Endothelial cell of umbilical vein (primary cell): ENCODE data around the gene PRKG1. TPM values are rescaled to one million over a fixed set of nuclear protein-coding genes. Genes with fewer than 3 reads are reported as not detected.

Source experiments
- BruUV-seq: library from RNA; stranded (reverse); fragments of 400-500 nt; replicated peaks from 2 replicates; lab custom pipeline; 2021; lab: Mats Ljungman, UMichigan
- CTCF ChIA-PET: fragments of 300-600, 350-600 bp; sonication (Branson Sonifier 250); formaldehyde crosslinking; loops from one replicate; lab custom pipeline; 2021; ENCODE audit warnings: antibody characterized with exemption, inconsistent platforms; lab: Charles Lee
- POLR2A ChIA-PET: fragments of 300-600, 350-600 bp; sonication (Branson Sonifier 250); formaldehyde crosslinking; loops from one replicate; lab custom pipeline; 2021; ENCODE audit warnings: antibody characterized with exemption, inconsistent platforms; lab: Charles Lee
- DNase-seq: peaks from one replicate; pipeline ENCODE4 v3.0.0-alpha.2; 2011; ENCODE audit warnings: low read depth, low spot score
- FAIRE-seq: peaks from 2 replicates; lab custom pipeline; 2011; peaks lifted over from hg19 to GRCh38; lab: Jason Lieb, UNC
- H2AFZ ChIP-seq: 2 replicates; pipeline ENCODE4 v1.6.0; 2012; ENCODE audit warnings: low read depth, low read length, control low read depth, inconsistent platforms
- H3K27ac ChIP-seq: 2 replicates; pipeline ENCODE4 v1.5.1; 2011; ENCODE audit warnings: low read depth, mild to moderate bottlenecking, control low read depth, low read length, moderate library complexity; ENCODE audit not compliant: insufficient read depth
- H3K27me3 ChIP-seq, 2 experiments: 2 replicates each; pipeline versions ENCODE4 v1.6.0 to v1.6.1; 2011; ENCODE audit warnings: low read length in 2 of 2, mixed read lengths in 1 of 2; ENCODE audit not compliant: control insufficient read depth in 2 of 2, insufficient read depth in 2 of 2
- H3K36me3 ChIP-seq, 2 experiments: 2 replicates in 1 of 2; 3 replicates in 1 of 2; pipeline ENCODE4 v1.5.1; 2011; ENCODE audit warnings: low read length in 2 of 2, mild to moderate bottlenecking in 1 of 2, moderate library complexity in 1 of 2; ENCODE audit not compliant: control insufficient read depth in 2 of 2, insufficient read depth in 2 of 2; ENCODE audit errors: extremely low read depth in 1 of 2
- H3K4me1 ChIP-seq: 3 replicates; pipeline ENCODE4 v1.5.1; 2011; ENCODE audit warnings: mild to moderate bottlenecking, low read length; ENCODE audit not compliant: control insufficient read depth, insufficient read depth; ENCODE audit errors: extremely low read depth
- H3K4me2 ChIP-seq: 2 replicates; pipeline ENCODE4 v1.6.1; 2011; ENCODE audit warnings: low read length, control low read depth, mixed read lengths; ENCODE audit not compliant: insufficient read depth
- H3K4me3 ChIP-seq, 3 experiments: fragments of 200-600 bp in 1 of 3; sonication (generic), shearing (Covaris generic) in 1 of 3; replicated peaks in 1 of 3; 2 replicates each; pipeline ENCODE4 v1.5.1; 2011 to 2016; ENCODE audit warnings: control low read depth in 3 of 3, low read length in 3 of 3, mild to moderate bottlenecking in 2 of 3, inconsistent platforms in 1 of 3, low read depth in 1 of 3, moderate library complexity in 1 of 3; ENCODE audit not compliant: insufficient read depth in 1 of 3
- H3K79me2 ChIP-seq: 2 replicates; pipeline ENCODE4 v1.6.0; 2012; ENCODE audit warnings: low read length, inconsistent platforms; ENCODE audit not compliant: control insufficient read depth, insufficient read depth
- H3K9ac ChIP-seq: replicated peaks from 2 replicates; pipeline ENCODE3; 2011; ENCODE audit warnings: low read length, control low read depth; ENCODE audit not compliant: insufficient read depth; ENCODE audit errors: extremely low read depth
- H3K9me1 ChIP-seq: replicated peaks from 3 replicates; pipeline ENCODE4 v1.6.0; 2011; ENCODE audit warnings: mild to moderate bottlenecking, low read length; ENCODE audit not compliant: control insufficient read depth, insufficient read depth; ENCODE audit errors: extremely low read depth
- H3K9me3 ChIP-seq: replicated peaks from 2 replicates; pipeline ENCODE4 v1.5.1; 2012; ENCODE audit warnings: low read length, inconsistent platforms; ENCODE audit not compliant: control insufficient read depth, insufficient read depth
- H4K20me1 ChIP-seq: replicated peaks from 2 replicates; pipeline ENCODE3; 2011; ENCODE audit warnings: mild to moderate bottlenecking, low read length; ENCODE audit not compliant: control insufficient read depth, insufficient read depth; ENCODE audit errors: extremely low read depth
- EZH2 ChIP-seq: IDR thresholded peaks from 2 replicates; pipeline ENCODE4 v1.6.1; 2012; ENCODE audit warnings: borderline replicate concordance, low read depth, mild to moderate bottlenecking, moderate library complexity, low read length, inconsistent platforms; ENCODE audit not compliant: severe bottlenecking
- FOS ChIP-seq: IDR thresholded peaks from 2 replicates; pipeline ENCODE4 v1.6.1; 2011; ENCODE audit warnings: mild to moderate bottlenecking, low read length, moderate library complexity, borderline replicate concordance; ENCODE audit not compliant: insufficient read depth
- GATA2 ChIP-seq: IDR thresholded peaks from 2 replicates; pipeline ENCODE4 v1.7.0; 2011; ENCODE audit warnings: low read depth, mild to moderate bottlenecking, moderate library complexity, mixed read lengths, low read length; ENCODE audit not compliant: insufficient read length, insufficient read depth
- JUN ChIP-seq: IDR thresholded peaks from 2 replicates; pipeline ENCODE4 v1.6.1; 2011; ENCODE audit warnings: borderline replicate concordance, low read depth; ENCODE audit not compliant: insufficient read length, insufficient read depth
- MYC ChIP-seq: IDR thresholded peaks from one replicate; pipeline ENCODE4 v1.6.1; 2011; ENCODE audit warnings: mild to moderate bottlenecking, low read depth, low read length
- POLR2A ChIP-seq: IDR thresholded peaks from 2 replicates; pipeline ENCODE4 v1.6.1; 2012; ENCODE audit warnings: low read depth, mild to moderate bottlenecking, control low read depth, low read length
- POLR2AphosphoS5 ChIP-seq: IDR thresholded peaks from 2 replicates; pipeline ENCODE4 v1.6.1; 2012; ENCODE audit warnings: low read depth, mild to moderate bottlenecking, control low read depth, low read length, moderate library complexity; ENCODE audit not compliant: insufficient read depth
- dilution Hi-C: fragments of 300-500 bp; cut with MboI; formaldehyde crosslinking; loops from one replicate; pipeline ENCODE4 v1.15.0; 2019; ENCODE audit warnings: low sequenced_read_pairs; ENCODE audit not compliant: extremely low pct_ligation_motif_present
- intact Hi-C: fragments of 100-400 bp; cut with micrococcal nuclease; formaldehyde crosslinking; loops from one replicate; pipeline ENCODE4 v1.10.0; 2022
- polyA plus RNA-seq, 4 experiments: library from polyadenylated mRNA; depleted of rRNA in 3 of 4; stranded (reverse) in 3 of 4; unstranded in 1 of 4; fragments of >200 nt; gene quantifications; 2 replicates each; pipeline versions ENCODE4 v1.2.1 to v1.2.3, GENCODE V29; 2011 to 2012; ENCODE audit warnings: missing spikeins in 1 of 4
- total RNA-seq: library from RNA; stranded (reverse); gene quantifications from 2 replicates; pipeline ENCODE4 v1.2.3, GENCODE V29; 2021
- TF ChIP-seq, protein P1 (sequence below): IDR thresholded peaks from 2 replicates; pipeline ENCODE4 v1.6.1; 2011; ENCODE audit not compliant: insufficient read depth, insufficient read length
- TF ChIP-seq, protein P2 (sequence below), 2 donors: IDR thresholded peaks; 1 replicate in 1 of 2; 2 replicates in 1 of 2; pipeline ENCODE4 v1.5.1; 2011; ENCODE audit warnings: low read length in 2 of 2, mild to moderate bottlenecking in 2 of 2, moderate library complexity in 2 of 2, control low read depth in 1 of 2, inconsistent platforms in 1 of 2, low read depth in 1 of 2; ENCODE audit not compliant: insufficient read depth in 1 of 2; ENCODE audit errors: extremely low read depth in 1 of 2

PRKG1 gene
- total and polyA plus RNA-seq, 2 donors (not counting 3 experiments of a cell fraction or from before 2014, with no cell fraction given) = 0.01 to 0.18 TPM

DNA sequence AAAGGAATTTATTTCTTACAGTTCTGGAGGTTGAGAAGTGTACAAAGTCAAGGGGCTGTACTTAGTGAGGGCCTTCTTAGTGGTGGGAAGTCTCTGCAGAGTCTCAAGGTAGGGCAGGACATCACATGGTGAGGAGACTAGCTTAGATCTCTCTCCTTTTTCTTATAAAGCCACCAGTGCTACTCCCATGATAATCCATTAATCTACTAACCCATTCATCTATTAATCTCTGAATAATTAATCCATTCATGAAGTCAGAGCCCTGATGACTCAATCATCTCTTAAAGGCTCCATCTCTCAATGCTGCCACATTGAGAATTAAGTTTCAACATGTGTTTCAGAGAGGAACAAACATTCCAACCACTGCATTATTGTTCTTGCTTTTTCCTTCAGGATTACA lies 689.5 kb downstream of the PRKG1 start:
- no peak overlapping the region for H3K9ac ChIP-seq
- no peak for DNase-seq
- no peak overlapping the region for H3K27ac ChIP-seq
- POLR2A ChIA-PET = no interaction called here
- dilution Hi-C loops (no loop called here), intact Hi-C loops (loop anchor here (10.0 kb wide), 1 partner anchor 401 kb away; no protein-coding TSS in a partner anchor)
- no peaks in the 10 kb centered on the region for H3K27me3 ChIP-seq
- H3K4me2 ChIP-seq = no peak overlapping the region
- no peaks in the 10 kb centered on the region for H3K36me3 ChIP-seq
- H3K4me3 ChIP-seq = no peak overlapping the region
- H3K9me3 ChIP-seq = no peaks in the 10 kb centered on the region
- no peaks in the 10 kb centered on the region for H3K9me1 ChIP-seq
- CTCF ChIA-PET = no interaction called here
- TF ChIP-seq POLR2AphosphoS5 = no peak
- TF ChIP-seq POLR2A = no peak
- TF ChIP-seq, protein P1, sequence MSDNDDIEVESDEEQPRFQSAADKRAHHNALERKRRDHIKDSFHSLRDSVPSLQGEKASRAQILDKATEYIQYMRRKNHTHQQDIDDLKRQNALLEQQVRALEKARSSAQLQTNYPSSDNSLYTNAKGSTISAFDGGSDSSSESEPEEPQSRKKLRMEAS = no peak
- no peak for TF ChIP-seq EZH2
- TF ChIP-seq, protein P2, sequence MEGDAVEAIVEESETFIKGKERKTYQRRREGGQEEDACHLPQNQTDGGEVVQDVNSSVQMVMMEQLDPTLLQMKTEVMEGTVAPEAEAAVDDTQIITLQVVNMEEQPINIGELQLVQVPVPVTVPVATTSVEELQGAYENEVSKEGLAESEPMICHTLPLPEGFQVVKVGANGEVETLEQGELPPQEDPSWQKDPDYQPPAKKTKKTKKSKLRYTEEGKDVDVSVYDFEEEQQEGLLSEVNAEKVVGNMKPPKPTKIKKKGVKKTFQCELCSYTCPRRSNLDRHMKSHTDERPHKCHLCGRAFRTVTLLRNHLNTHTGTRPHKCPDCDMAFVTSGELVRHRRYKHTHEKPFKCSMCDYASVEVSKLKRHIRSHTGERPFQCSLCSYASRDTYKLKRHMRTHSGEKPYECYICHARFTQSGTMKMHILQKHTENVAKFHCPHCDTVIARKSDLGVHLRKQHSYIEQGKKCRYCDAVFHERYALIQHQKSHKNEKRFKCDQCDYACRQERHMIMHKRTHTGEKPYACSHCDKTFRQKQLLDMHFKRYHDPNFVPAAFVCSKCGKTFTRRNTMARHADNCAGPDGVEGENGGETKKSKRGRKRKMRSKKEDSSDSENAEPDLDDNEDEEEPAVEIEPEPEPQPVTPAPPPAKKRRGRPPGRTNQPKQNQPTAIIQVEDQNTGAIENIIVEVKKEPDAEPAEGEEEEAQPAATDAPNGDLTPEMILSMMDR (IDR thresholded peaks at IDR 0.05; ENCODE audit: extremely low read depth in 1 of 2, insufficient read depth in 1 of 2, low read depth in 1 of 2, low read length in 2 of 2) = no peak
- TF ChIP-seq FOS = no peak
- no peak for TF ChIP-seq JUN
- TF ChIP-seq MYC = no peak
- no peak for TF ChIP-seq GATA2
- H4K20me1 ChIP-seq = no peaks in the 10 kb centered on the region
- H2AFZ ChIP-seq = no peak overlapping the region
- H3K79me2 ChIP-seq = no peaks in the 10 kb centered on the region
- no TSS peak for BruUV-seq
- no peaks in the 10 kb centered on the region for H3K4me1 ChIP-seq
- no peak for FAIRE-seq
